ENCODE data around the gene PADI1.

Gene PADI1

GRCh38 chr1:17274186-17275170 lies 69.5 kb downstream of the PADI1 start:
- no peak for DNase-seq (ENCODE audit: low read depth)

DNA sequence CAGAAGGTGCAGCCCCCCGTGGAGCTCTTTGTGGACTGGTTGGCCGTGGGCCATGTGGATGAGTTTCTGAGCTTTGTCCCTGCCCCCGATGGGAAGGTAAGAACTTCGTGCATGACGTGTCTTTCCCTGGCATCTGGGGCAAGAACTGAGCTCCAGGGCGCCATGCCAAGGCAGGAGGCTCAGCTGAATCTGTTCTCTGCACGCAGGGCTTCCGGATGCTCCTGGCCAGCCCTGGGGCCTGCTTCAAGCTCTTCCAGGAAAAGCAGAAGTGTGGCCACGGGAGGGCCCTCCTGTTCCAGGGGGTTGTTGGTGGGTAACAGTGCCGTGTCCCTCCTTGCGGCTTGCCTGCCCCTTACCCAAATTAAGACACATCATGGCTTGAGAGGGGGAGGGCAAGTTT lies 71.6 kb downstream of the PADI1 start:
- DNase-seq (ENCODE audit: low read depth): no peak

- DNase-seq (ENCODE audit: low read depth): no peak
These were observed 72.7 kb downstream of the PADI1 start for GRCh38 chr1:17277511-17278159.

DNA sequence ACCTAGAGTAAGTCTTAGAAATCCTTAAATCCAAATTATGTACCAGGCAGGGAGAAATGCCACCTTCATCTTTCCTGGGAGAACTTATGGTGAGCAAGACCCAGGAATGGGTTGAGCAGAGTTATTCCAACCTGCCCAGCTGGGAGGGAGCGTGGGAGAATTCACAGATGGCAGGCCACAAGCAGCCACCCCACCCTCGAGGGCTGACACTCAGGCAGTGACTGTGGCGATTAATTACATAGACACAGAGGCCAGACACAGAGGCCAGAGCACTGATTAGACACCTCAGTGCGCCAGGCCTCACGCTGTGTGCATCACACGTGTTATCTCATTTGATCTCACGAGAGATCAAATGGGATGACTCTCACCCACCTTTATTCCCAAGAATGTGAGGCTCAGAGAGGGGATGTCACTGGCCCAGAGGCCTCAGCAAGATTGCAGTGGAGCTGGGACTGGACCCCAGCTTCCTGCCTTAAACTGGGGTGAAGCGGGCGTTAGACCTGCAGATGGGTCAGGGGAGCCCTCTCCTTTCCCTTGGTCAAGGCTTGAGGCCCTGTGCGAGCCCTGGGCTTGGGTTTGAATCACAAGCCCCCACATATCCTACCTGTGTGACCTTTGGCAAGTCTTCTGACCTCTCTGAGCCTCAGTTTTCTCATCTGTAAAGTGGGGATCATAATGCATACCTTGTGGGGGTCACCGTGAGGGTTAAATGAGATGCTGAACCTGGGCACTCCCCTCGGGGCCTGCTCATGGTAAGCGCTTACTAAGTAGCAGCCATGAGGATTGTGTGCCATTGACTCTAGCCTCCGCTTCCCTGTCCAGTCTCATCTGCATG lies 74.3 kb downstream of the PADI1 start:
- DNase-seq (ENCODE audit: low read depth): no peak

DNA sequence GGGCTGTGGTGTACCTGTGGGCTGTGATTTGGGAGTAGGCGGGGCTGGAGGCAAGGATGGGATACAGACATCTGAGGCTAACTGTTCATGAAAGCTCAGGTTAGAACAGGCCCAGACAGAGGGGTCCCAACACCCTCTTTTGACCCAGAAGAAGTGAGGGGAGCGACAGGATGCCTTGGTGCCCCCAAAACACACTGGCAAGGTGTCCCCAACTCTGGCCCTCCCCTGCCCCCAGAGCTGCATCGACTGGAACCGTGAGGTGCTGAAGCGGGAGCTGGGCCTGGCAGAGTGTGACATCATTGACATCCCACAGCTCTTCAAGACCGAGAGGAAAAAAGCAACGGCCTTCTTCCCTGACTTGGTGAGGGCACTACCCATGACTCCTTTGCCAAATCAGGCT lies 75.5 kb downstream of the PADI1 start:
- no peak for DNase-seq (ENCODE audit: low read depth)

DNA sequence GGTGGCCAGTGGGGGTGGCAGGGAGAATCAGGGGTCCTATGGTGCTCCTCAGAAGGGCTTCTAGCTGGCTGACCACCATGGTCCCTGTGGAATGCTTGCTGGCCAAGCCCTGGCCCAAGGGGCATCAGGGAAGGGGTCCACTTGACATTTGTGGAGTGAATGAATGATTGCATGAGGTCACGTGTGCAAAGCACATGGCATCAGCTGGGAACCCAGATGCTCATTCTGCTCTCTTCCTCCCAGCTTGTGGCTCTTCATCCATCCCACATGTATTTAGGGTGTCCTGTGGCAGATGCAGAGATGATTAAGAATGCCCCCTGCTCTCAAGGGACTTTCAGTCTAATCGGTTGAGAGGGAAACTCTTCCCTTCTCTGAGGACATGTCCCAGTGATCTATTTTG lies 76.0 kb downstream of the PADI1 start:
- no peak for DNase-seq (ENCODE audit: low read depth)

DNA sequence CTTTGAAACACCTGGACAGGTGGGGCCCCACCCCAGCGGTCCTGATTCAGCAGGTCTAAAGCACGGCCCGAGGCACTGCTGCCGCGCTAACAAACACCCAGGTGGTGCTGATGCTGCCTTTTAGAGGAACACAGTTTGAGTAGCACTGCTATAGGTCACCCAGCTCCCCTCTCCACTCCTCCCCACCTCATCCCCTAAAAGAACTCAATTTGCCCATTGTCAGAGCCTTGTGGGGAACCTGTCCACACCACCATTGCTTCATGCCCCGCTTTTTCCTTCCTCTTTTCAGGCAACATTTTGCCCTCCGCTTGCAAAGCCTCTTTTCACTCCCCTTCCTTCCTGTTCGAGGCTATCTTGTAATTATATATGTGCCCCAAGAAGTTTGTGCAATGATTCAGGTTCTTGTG lies 76.8 kb downstream of the PADI1 start:
- DNase-seq (ENCODE audit: low read depth): no peak

GRCh38 chr1:17282836-17283235 lies 77.9 kb downstream of the PADI1 start:
- DNase-seq (ENCODE audit: low read depth): no peak

- no peak for DNase-seq (ENCODE audit: low read depth)
These were observed 81.7 kb downstream of the PADI1 start for GRCh38 chr1:17286646-17287045.

DNA sequence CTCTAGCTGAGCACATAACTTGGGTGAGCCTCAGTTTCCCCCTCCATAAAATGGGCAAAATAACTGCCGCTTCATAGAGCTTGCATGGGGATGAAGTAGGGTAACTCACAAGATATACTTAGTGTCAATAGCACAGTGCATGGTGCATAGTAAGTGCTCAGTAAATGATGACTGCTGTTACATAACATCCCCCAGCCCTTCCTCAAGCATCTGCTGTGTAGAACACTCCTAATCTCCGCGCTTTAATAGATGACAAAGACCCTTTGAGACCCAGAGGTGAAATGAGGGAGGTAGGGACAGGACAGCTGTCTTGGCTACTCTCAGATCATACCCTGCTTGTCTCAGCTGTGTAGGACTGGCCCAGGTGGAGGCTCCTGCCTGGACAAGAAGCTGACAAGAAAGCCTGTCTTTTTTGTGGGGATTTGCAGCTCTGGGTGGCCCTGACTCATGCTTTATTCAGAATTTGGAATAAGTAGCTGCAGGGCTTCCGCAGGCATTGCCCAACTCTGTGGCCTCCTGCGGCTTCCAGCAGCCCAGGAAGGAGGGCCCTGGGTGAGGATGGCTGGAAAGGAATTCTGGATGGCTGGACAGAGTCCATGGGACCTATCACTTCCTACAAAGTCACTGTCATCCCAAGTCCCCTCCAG lies 82.3 kb downstream of the PADI1 start:
- no peak for DNase-seq (ENCODE audit: low read depth)

DNA sequence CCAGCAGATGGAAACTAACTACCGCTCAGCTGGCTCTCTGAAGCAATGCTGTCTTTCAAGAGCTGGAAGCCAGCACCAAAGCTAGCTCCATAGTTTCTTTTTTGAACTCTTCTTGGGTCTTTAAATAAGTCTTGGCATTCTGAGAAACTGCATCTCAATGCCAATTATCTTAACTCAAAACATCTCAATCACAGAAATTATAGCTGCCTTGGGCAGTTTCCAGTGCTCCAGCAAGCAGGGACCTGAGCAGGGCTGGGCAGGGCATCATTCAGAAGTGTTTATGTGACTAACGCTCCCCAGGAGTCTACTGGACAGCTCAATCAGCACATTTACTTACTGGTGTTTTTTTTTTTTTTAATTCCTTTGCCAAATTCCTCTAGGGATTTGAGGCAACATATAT lies 84.8 kb downstream of the PADI1 start:
- no peak for DNase-seq (ENCODE audit: low read depth)

DNA sequence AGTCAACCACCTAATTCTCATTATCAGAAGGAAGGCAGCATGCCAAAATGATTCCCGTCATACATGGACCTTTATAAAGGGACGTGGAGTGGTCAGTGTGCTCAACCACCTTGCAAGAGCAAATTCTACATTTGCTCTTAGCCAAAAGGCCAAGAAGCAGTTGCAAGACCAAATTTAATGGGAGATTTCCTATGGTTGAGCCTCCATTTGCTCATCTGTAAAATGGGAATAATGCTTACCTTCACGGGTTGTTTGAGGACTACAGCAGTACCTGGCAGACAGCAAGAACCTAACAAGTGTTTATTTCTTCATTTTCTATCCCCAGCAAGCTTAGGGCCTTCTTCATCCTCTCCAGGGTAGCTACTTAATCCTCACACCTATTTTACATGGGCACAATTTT lies 85.6 kb downstream of the PADI1 start:
- DNase-seq (ENCODE audit: low read depth): no peak

- no peak for DNase-seq (ENCODE audit: low read depth)
These were observed 87.6 kb downstream of the PADI1 start for GRCh38 chr1:17292299-17293160.

DNA sequence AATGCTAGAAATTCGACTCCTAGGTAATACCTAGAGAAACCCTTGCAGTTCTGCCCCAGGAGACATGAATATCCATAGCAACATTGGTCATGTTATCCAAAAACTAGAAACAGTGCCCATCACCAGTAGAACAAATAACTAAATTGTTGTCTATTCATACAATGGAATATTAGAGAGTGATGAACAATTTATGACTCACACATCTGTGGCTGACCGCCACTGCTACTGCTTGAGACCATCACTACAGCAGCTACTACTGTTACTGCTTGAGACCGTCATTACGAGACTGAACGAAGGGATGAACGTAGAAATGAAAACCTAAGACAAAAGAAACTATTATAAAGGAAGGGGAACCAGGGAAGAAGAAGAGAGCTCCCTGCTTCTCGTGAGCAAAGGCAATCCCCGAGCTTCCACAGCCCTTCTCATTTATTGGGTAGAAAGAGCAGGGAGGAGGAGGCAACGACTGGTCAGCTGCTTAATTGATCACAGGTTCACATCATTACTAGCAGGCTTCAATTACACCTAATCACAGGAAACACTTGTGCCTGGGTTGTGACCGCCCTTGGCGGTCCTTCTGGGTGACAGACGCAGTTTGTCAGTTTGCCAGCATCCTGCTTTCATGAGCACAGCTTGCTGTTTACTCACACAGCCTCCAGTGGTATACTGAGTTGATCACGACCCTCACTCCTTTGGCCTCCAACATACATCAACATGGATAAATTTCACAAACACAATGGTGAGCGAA lies 88.9 kb downstream of the PADI1 start:
- no peak for DNase-seq (ENCODE audit: low read depth)

DNA sequence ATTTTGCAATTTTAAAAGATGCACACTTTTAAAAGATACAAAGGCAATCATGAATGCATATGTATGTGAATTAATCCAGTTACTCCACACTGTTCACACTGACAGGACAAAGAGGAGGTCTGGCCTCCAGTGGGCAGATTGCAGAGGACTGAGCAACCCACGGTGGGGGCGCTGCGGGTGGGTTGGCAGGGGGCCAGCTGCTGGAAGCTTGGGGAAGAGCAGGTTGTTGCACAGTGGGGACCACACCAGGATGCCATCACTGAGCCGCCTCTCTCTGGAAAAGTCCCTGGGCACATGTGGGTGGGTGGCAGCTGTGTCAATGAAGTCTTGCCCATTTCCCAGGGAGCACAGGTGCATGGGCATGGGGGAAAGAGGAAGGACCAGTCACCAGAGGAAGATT lies 90.4 kb downstream of the PADI1 start:
- no peak for DNase-seq (ENCODE audit: low read depth)

Data from activated T-cell treated with anti-CD3 and anti-CD28 coated beads for 24 hours (primary cell).